CD14-positive monocyte (primary cell): ENCODE data around the gene MADCAM1. TPM values are rescaled to one million over a fixed set of nuclear protein-coding genes. Genes with fewer than 3 reads are reported as not detected.

Experiments used
- DNase-seq, 3 donors: peaks; one replicate each; pipeline ENCODE4 v3.0.0-alpha.2; 2011 to 2022
- H2AFZ ChIP-seq: 2 replicates; pipeline ENCODE4 v1.6.0; 2012; ENCODE audit warnings: mild to moderate bottlenecking, low read depth, low read length, inconsistent platforms; ENCODE audit not compliant: insufficient read depth, poor library complexity, severe bottlenecking
- H3K27ac ChIP-seq, 2 donors: 1 replicate in 1 of 2; 2 replicates in 1 of 2; pipeline ENCODE4 v1.5.1; 2012 to 2013; ENCODE audit warnings: low read length in 2 of 2, control low read depth in 1 of 2, inconsistent platforms in 1 of 2, low read depth in 1 of 2, mild to moderate bottlenecking in 1 of 2
- H3K27me3 ChIP-seq, 2 donors: one replicate each; pipeline versions ENCODE4 v1.6.0 to v1.6.1; 2011 to 2013; ENCODE audit warnings: low read length in 2 of 2; ENCODE audit not compliant: control insufficient read depth in 2 of 2, insufficient read depth in 2 of 2
- H3K36me3 ChIP-seq, 2 donors: replicated peaks in 1 of 2; 1 replicate in 1 of 2; 2 replicates in 1 of 2; pipeline versions ENCODE4 v1.5.1 to v1.6.1; 2012 to 2013; ENCODE audit warnings: low read length in 2 of 2, control low read depth in 1 of 2, inconsistent platforms in 1 of 2, mild to moderate bottlenecking in 1 of 2; ENCODE audit not compliant: insufficient read depth in 2 of 2, control insufficient read depth in 1 of 2
- H3K4me1 ChIP-seq, 2 donors: 1 replicate in 1 of 2; 2 replicates in 1 of 2; pipeline versions ENCODE4 v1.5.1 to v1.6.1; 2012 to 2013; ENCODE audit warnings: low read length in 2 of 2, control low read depth in 1 of 2, inconsistent platforms in 1 of 2, mild to moderate bottlenecking in 1 of 2, moderate library complexity in 1 of 2; ENCODE audit not compliant: insufficient read depth in 2 of 2, control insufficient read depth in 1 of 2
- H3K4me2 ChIP-seq: replicated peaks from 2 replicates; pipeline ENCODE3; 2012; ENCODE audit warnings: low read length, moderate library complexity, mild to moderate bottlenecking; ENCODE audit not compliant: poor library complexity, severe bottlenecking; ENCODE audit errors: extremely low read depth
- H3K4me3 ChIP-seq, 3 experiments: fragments of 200-600 bp in 1 of 3; sonication (generic) in 1 of 3; replicated peaks in 1 of 3; 1 replicate in 2 of 3; 2 replicates in 1 of 3; pipeline ENCODE4 v1.5.1; 2011 to 2013; ENCODE audit warnings: low read length in 3 of 3, mild to moderate bottlenecking in 3 of 3, control low read depth in 2 of 3, low read depth in 2 of 3, inconsistent platforms in 1 of 3, moderate library complexity in 1 of 3
- H3K79me2 ChIP-seq: 2 replicates; pipeline ENCODE4 v1.6.0; 2012; ENCODE audit warnings: mild to moderate bottlenecking, control low read depth, inconsistent platforms, low read length, moderate library complexity; ENCODE audit not compliant: insufficient read depth
- H3K9ac ChIP-seq: 2 replicates; pipeline ENCODE4 v1.6.0; 2017; ENCODE audit warnings: low read length, mild to moderate bottlenecking; ENCODE audit not compliant: insufficient read depth, poor library complexity, severe bottlenecking
- H3K9me3 ChIP-seq, 2 donors: replicated peaks in 1 of 2; 1 replicate in 1 of 2; 2 replicates in 1 of 2; pipeline versions ENCODE4 v1.5.1 to v1.6.1; 2012 to 2013; ENCODE audit warnings: low read length in 2 of 2, control low read depth in 1 of 2; ENCODE audit not compliant: control insufficient read depth in 1 of 2, insufficient read depth in 1 of 2
- H4K20me1 ChIP-seq: 2 replicates; pipeline ENCODE4 v1.6.0; 2012; ENCODE audit warnings: mild to moderate bottlenecking, low read length, control low read depth, moderate library complexity; ENCODE audit not compliant: insufficient read depth
- H3K27ac Mint-ChIP-seq, 7 donors: one replicate each; pipeline ENCODE4 v1.8.0; 2020; ENCODE audit warnings: mild to moderate bottlenecking in 7 of 7, mixed read lengths in 7 of 7, moderate library complexity in 6 of 7, inconsistent platforms in 2 of 7
- H3K27me3 Mint-ChIP-seq, 3 donors: one replicate each; pipeline ENCODE4 v1.8.0; 2021 to 2022; ENCODE audit warnings: low read depth in 3 of 3, mild to moderate bottlenecking in 3 of 3, mixed read lengths in 3 of 3, moderate library complexity in 3 of 3, inconsistent platforms in 1 of 3
- H3K36me3 Mint-ChIP-seq, 2 donors: one replicate each; pipeline ENCODE4 v1.8.0; 2020; ENCODE audit warnings: mixed read lengths in 2 of 2, inconsistent platforms in 1 of 2, mild to moderate bottlenecking in 1 of 2
- H3K4me1 Mint-ChIP-seq: one replicate; pipeline ENCODE4 v1.8.0; 2020; ENCODE audit warnings: mild to moderate bottlenecking, mixed read lengths
- H3K4me3 Mint-ChIP-seq, 2 donors: one replicate each; pipeline ENCODE4 v1.8.0; 2020; ENCODE audit warnings: mild to moderate bottlenecking in 2 of 2, mixed read lengths in 2 of 2, moderate library complexity in 1 of 2
- H3K9me3 Mint-ChIP-seq, 7 donors: one replicate each; pipeline ENCODE4 v1.8.0; 2020 to 2022; ENCODE audit warnings: mixed read lengths in 7 of 7, mild to moderate bottlenecking in 6 of 7, moderate library complexity in 6 of 7, inconsistent platforms in 2 of 7
- WGBS: methylation state at CpG from one replicate; pipeline ENCODE4 v1.1.5; 2013; ENCODE audit warnings: missing lambda C conversion rate; ENCODE audit not compliant: insufficient coverage; 5-methylcytosine and 5-hydroxymethylcytosine counted together
- intact Hi-C, 2 donors: fragments of 100-400 bp; cut with micrococcal nuclease; formaldehyde crosslinking; loops; one replicate each; pipeline versions ENCODE4 v1.15.0 to v1.15.1; 2023
- polyA plus RNA-seq, 3 donors: library from polyadenylated mRNA; depleted of rRNA in 1 of 3; unstranded in 2 of 3; stranded (reverse) in 1 of 3; fragments of 300-500 nt in 2 of 3; fragments of >200 nt in 1 of 3; fragmentation: Illumina TruSeq in 2 of 3; gene quantifications; 1 replicate in 2 of 3; 2 replicates in 1 of 3; pipeline ENCODE4 v1.2.3, GENCODE V29; 2012 to 2021
- TF ChIP-seq, protein P1 (sequence below): fragments of 200-600 bp; IDR thresholded peaks from one replicate; pipeline ENCODE4 v1.8.0; 2022; ENCODE audit warnings: antibody characterized with exemption, mild to moderate bottlenecking

MADCAM1 gene
- polyA plus RNA-seq, 3 donors = 0.17 TPM; not detected in 2

DNA sequence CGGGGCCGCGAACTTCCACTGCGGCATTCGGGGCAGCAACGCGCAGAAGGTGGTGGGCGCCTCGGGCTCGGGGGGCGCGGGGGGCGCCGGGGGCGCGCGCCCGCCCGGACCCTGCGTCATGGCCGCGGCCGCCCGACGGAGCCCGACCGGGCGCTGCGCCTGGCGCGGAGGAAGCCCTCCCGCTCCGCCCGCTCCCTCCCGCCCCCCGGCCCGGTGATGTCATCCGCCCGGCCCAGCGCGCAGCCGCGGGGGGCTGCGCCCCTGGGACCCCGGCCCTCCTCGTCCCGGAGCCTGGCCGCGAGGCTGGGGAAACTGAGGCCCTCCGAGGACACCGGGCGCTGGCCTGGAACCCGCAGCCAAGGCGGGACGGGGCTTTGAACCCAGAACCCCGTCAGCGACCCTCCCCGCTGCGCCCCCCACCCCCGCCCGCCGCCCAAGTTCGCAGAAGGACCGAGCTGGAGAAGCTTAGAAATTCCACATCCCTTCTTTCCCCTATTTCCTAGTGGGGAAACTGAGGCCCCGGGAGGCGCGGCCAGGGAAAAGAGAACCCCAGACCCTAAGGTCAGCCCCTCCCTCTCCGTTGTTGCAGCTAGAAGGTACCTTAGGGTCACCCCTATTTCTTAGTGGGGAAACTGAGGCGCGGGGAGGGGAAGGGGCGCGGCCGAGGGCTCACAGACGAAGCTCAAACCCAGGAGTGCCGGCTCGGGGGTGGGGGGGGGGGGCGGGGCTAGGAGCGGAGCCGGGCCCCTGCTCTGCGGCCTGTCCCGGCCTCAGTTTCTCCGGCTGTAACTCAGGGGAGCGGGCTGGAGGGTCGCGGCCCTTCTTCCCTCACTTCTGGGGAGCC lies 35.2 kb upstream of the MADCAM1 start, which contains the start of gene SHC2:
SHC2 (minus strand) TSS at position 157 of the 844 bp plus-strand sequence; CDS start at position 120, 37 bp downstream.
- Histone ChIP-seq H4K20me1 (no peaks in the 10 kb centered on the region), H3K4me3 (no peak within 1 kb of the TSS), H3K4me1 (no peaks in the 10 kb centered on the region), H2AFZ (no peak within 1 kb of the TSS), H3K36me3 (no peaks in the 10 kb centered on the region), H3K79me2 (no peaks in the 10 kb centered on the region), H3K4me2 (no peak within 1 kb of the TSS), H3K27ac (no peak within 1 kb of the TSS), H3K9ac (no peak within 1 kb of the TSS), H3K27me3 (peaks cover 14 to 34% of the 10 kb centered on the region in 2 donors), H3K9me3 (peaks cover 3 to 10% of the 10 kb centered on the region in 2 donors)
- Mint-ChIP-seq H3K27ac (no peak within 1 kb of the TSS), H3K9me3 (peaks cover 10 to 24% (median 17%) of the 10 kb centered on the region in 7 donors), H3K4me1 (peaks cover 2% of the 10 kb centered on the region), H3K27me3 (peaks cover 32 to 56% (median 33%) of the 10 kb centered on the region in 3 donors), H3K4me3 (peak within 1 kb of the TSS in 1 of 2 donors; percentile 82), H3K36me3 (no peaks in the 10 kb centered on the region)
- WGBS = 2% methylated on average over 56 of the region's 85 CpGs
- TF ChIP-seq, protein P1, sequence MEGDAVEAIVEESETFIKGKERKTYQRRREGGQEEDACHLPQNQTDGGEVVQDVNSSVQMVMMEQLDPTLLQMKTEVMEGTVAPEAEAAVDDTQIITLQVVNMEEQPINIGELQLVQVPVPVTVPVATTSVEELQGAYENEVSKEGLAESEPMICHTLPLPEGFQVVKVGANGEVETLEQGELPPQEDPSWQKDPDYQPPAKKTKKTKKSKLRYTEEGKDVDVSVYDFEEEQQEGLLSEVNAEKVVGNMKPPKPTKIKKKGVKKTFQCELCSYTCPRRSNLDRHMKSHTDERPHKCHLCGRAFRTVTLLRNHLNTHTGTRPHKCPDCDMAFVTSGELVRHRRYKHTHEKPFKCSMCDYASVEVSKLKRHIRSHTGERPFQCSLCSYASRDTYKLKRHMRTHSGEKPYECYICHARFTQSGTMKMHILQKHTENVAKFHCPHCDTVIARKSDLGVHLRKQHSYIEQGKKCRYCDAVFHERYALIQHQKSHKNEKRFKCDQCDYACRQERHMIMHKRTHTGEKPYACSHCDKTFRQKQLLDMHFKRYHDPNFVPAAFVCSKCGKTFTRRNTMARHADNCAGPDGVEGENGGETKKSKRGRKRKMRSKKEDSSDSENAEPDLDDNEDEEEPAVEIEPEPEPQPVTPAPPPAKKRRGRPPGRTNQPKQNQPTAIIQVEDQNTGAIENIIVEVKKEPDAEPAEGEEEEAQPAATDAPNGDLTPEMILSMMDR = no peak
- intact Hi-C loops = no loop called here
- DNase-seq = no peak

DNA sequence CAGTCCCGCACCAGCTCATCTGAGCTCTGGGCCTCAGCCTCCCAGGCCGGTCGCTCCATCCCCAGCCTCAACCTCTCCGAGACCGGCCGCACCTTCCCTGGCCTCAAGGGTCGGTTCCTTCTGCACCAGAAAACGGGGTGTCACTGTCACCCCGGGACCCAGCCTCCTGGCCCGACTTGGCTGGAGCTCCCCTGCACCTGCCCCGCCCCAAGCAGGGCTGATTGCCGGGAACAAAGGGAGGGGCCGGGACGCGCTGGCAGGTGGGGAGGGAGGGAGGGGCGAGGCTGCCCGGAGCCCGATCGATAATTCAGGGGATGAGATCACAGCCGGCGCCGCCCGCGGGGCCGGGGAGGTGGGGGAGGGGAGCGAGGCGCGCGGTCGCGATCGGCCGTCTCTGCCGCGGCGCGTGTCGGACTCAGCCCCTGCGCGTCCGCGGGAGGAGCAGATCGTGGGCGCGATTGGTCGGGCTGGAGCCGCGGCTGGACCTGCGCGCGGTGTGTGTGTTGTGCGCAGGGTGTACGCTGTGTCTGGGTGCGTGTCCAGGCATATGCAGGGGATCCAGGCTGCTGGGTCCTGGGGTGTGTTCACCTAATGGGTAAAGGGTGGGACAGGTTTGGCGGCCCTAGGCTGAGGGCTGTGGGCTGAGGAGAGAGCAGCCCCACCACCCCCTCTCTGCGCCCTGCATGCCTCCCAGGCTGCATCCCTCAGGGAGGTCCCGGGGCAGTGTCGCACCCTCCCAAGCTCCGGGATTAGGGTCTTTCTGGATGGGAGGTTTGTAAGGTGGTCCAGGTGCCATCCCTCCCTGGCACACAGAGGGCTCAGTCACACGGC lies 34.4 kb upstream of the MADCAM1 start:
- Mint-ChIP-seq H3K27ac (no peak overlapping the region), H3K4me3 (peak overlapping the region in 1 of 2 donors; percentile 82), H3K36me3 (no peaks in the 10 kb centered on the region), H3K9me3 (peaks cover 12 to 24% (median 17%) of the 10 kb centered on the region in 7 donors), H3K4me1 (peaks cover 2% of the 10 kb centered on the region), H3K27me3 (peaks cover 28 to 54% (median 32%) of the 10 kb centered on the region in 3 donors)
- H3K27ac ChIP-seq = no peak overlapping the region
- intact Hi-C loops = no loop called here
- H3K4me2 ChIP-seq = no peak overlapping the region
- WGBS = 5% methylated on average over 54 of the region's 60 CpGs
- DNase-seq = no peak
- peaks cover 14 to 34% of the 10 kb centered on the region in 2 donors for H3K27me3 ChIP-seq
- H3K9me3 ChIP-seq = peaks cover 3 to 10% of the 10 kb centered on the region in 2 donors
- H4K20me1 ChIP-seq = no peaks in the 10 kb centered on the region
- H3K9ac ChIP-seq = no peak overlapping the region
- H2AFZ ChIP-seq = no peak overlapping the region
- no peaks in the 10 kb centered on the region for H3K4me1 ChIP-seq
- H3K36me3 ChIP-seq = no peaks in the 10 kb centered on the region
- H3K79me2 ChIP-seq = no peaks in the 10 kb centered on the region
- no peak overlapping the region for H3K4me3 ChIP-seq
- TF ChIP-seq, protein P1 = no peak
